ENCODE results near the gene PDE8B. TPM values are rescaled to one million over a fixed set of nuclear protein-coding genes. Genes with fewer than 3 reads are reported as not detected.

PDE8B gene
- total RNA-seq, 6 donors from 2014 or later: 5.8 to 21.9 (median 9.7) TPM

DNA sequence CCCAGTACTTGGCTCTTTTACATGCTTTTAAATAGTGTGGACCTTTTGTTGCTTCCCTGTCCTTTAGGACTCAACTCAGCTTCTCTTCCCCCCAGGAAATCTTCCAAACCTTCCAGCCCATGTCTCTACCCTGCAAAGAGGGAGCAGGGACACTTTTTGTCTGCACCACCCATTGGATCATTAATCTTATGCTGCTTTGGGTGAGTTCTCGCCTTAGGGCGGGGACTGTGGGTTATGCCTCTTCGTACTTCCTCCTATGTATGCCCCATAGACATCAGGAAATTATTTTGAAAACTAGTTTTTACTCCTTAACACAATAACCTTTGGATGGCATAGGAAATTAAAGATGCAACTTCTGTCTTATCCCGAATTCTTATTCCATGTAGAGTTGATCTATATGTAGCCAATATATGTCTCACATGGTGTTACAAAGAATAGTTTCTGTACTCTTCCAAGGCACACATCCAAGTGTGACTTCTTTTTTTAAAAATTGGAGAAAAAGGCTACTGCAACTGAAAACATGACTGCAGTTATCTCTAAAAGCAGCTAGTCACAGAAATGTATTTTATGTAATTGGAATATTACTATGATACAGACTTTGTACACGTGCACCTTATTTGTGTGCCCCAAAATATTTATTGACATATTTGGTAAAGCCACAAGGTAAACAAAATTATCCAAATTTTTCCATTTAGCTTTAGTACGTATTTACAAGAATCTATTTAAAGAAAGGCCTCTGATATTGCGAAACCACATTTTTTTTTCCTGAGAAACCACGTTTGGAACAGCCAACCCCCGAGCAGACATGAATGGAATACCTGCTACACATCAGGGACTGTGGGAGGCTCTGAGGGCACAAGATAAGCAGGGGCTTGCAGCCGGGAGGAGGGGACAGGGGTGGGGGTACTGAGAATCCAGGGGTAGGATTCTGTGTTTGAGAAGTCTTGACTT, 148.1 kb downstream of the PDE8B start:
- TF ChIP-seq, protein P1, sequence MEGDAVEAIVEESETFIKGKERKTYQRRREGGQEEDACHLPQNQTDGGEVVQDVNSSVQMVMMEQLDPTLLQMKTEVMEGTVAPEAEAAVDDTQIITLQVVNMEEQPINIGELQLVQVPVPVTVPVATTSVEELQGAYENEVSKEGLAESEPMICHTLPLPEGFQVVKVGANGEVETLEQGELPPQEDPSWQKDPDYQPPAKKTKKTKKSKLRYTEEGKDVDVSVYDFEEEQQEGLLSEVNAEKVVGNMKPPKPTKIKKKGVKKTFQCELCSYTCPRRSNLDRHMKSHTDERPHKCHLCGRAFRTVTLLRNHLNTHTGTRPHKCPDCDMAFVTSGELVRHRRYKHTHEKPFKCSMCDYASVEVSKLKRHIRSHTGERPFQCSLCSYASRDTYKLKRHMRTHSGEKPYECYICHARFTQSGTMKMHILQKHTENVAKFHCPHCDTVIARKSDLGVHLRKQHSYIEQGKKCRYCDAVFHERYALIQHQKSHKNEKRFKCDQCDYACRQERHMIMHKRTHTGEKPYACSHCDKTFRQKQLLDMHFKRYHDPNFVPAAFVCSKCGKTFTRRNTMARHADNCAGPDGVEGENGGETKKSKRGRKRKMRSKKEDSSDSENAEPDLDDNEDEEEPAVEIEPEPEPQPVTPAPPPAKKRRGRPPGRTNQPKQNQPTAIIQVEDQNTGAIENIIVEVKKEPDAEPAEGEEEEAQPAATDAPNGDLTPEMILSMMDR (IDR thresholded peaks at IDR 0.05): no peak
- TF ChIP-seq POLR2A (IDR thresholded peaks at IDR 0.05) (no peak), POLR2AphosphoS5 (IDR thresholded peaks at IDR 0.05) (no peak), EP300 (IDR thresholded peaks at IDR 0.05) (no peak)
- 51 to 58% methylated on average over 10 of the region's 10 CpGs for WGBS, 2 donors
- H3K27me3 ChIP-seq: no peaks in the 10 kb centered on the region
- H3K9me3 ChIP-seq: no peaks in the 10 kb centered on the region
- no peak for ATAC-seq (ENCODE audit: low FRiP score in 2 of 2)
- no peak for DNase-seq
- H3K4me3 ChIP-seq: no peak overlapping the region
- no peaks in the 10 kb centered on the region for H3K4me1 ChIP-seq
- no peaks in the 10 kb centered on the region for H3K36me3 ChIP-seq
- H3K27ac ChIP-seq: no peak overlapping the region

- Histone ChIP-seq H3K27ac (no peak overlapping the region), H3K4me3 (no peak overlapping the region), H3K9me3 (no peaks in the 10 kb centered on the region), H3K4me1 (no peaks in the 10 kb centered on the region), H3K27me3 (no peaks in the 10 kb centered on the region), H3K36me3 (no peaks in the 10 kb centered on the region)
- no peak for ATAC-seq (ENCODE audit: low FRiP score in 2 of 2)
- DNase-seq: no peak
- 61 to 77% methylated on average over 6 of the region's 6 CpGs for WGBS, 2 donors
- TF ChIP-seq EP300 (IDR thresholded peaks at IDR 0.05) (no peak), POLR2A (IDR thresholded peaks at IDR 0.05) (no peak), POLR2AphosphoS5 (IDR thresholded peaks at IDR 0.05) (no peak)
- TF ChIP-seq, protein P1 (IDR thresholded peaks at IDR 0.05): no peak
Observed at GRCh38 chr5:77359231-77359630, 148.8 kb downstream of the PDE8B start.

DNA sequence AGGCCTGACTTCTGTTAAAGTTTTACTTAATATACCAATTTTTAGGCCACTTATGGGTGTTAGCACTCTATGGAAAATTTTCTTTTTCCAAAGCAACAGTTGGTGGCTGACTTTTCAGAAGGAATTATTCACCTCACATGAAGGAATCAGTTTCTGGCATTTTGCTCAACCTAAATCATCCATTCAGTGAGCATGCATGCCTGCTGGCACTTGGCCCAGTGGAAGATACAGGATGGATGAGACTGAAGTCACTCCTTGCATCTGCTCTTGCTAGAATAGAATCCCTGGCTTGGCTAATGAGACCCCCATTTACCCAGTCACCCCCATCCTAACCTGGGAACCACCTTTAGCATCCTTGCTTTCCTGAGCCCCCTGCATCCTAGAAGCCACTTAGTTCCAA, 149.9 kb downstream of the PDE8B start:
- Histone ChIP-seq H3K27ac (no peak overlapping the region), H3K27me3 (no peaks in the 10 kb centered on the region), H3K4me1 (no peaks in the 10 kb centered on the region), H3K36me3 (no peaks in the 10 kb centered on the region), H3K4me3 (no peak overlapping the region), H3K9me3 (no peaks in the 10 kb centered on the region)
- TF ChIP-seq POLR2AphosphoS5 (IDR thresholded peaks at IDR 0.05) (no peak), POLR2A (IDR thresholded peaks at IDR 0.05) (no peak), EP300 (IDR thresholded peaks at IDR 0.05) (no peak)
- TF ChIP-seq, protein P1 (IDR thresholded peaks at IDR 0.05): no peak
- DNase-seq (no peak), ATAC-seq (ENCODE audit: low FRiP score in 2 of 2) (no peak)

GRCh38 chr5:77360973-77361372, 150.5 kb downstream of the PDE8B start:
- no peaks in the 10 kb centered on the region for H3K9me3 ChIP-seq
- no peak overlapping the region for H3K27ac ChIP-seq
- no peak for TF ChIP-seq EP300 (IDR thresholded peaks at IDR 0.05)
- TF ChIP-seq, protein P1 (IDR thresholded peaks at IDR 0.05): no peak
- no peak for TF ChIP-seq POLR2AphosphoS5 (IDR thresholded peaks at IDR 0.05)
- TF ChIP-seq POLR2A (IDR thresholded peaks at IDR 0.05): no peak
- no peaks in the 10 kb centered on the region for H3K36me3 ChIP-seq
- H3K27me3 ChIP-seq: no peaks in the 10 kb centered on the region
- ATAC-seq (ENCODE audit: low FRiP score in 2 of 2) (no peak), DNase-seq (no peak)
- H3K4me3 ChIP-seq: no peak overlapping the region
- H3K4me1 ChIP-seq: no peaks in the 10 kb centered on the region
- WGBS, 2 donors: 71 to 82% methylated on average over 1 of the region's 1 CpG
